ENCODE data around the gene OR8D1.

The OR8D1 gene

DNA sequence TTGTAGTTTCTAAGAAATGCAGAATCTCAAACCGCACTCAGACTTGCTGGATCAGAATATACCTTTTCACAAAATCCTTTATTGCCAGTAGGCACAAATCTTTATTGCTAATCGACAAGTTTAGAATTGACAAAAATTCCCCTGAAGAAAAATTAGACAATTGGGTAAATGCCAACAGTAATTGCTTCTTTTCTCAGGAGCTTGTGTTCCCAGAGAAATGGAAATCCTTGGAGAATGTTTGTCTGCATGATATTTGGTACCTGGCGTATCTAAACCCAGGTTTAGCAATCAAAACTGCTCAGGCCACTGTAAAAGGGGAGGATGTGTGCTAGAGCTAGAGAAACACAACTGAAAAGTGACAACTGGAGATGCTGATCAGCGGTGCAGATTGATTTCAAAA, 57.7 kb downstream of the OR8D1 start, which contains the start of gene OR8G5:
Gene OR8G5, plus strand, starts transcription at position 301 of the 400 bp plus-strand sequence. CDS start 8,556 bp downstream, outside the sequence.
- FAIRE-seq (no peak), DNase-seq (ENCODE audit: insufficient read length, low spot score) (no peak)
- TF ChIP-seq POLR2A (IDR thresholded peaks at IDR 0.05; ENCODE audit: low read depth, low read length), result no peak
